Stimulated activated effector memory CD8-positive, alpha-beta T cell treated with anti-CD3 and anti-CD28 coated beads, Interleukin-12 subunit alpha, Interleukin-12 subunit beta, amount 100 ng/mL, for 72 hours (primary cell): ENCODE results near the gene DPCD.

ENCODE experiments used
- ATAC-seq: fragments of 150-1000 bp; cut with Tn5 transposase; 2 replicates; pipeline ENCODE4 v1.10.0; 2021
- DNase-seq, 2 donors: peaks; one replicate each; pipeline ENCODE4 v3.0.0; 2021 to 2022; ENCODE audit warnings: low spot score in 2 of 2
- H3K27ac Mint-ChIP-seq: one replicate; pipeline ENCODE4 v1.8.0; 2022; ENCODE audit warnings: mild to moderate bottlenecking, mixed read lengths
- H3K36me3 Mint-ChIP-seq: one replicate; pipeline ENCODE4 v1.8.0; 2022; ENCODE audit warnings: mild to moderate bottlenecking, mixed read lengths
- H3K4me1 Mint-ChIP-seq: one replicate; pipeline ENCODE4 v1.8.0; 2022; ENCODE audit warnings: mixed read lengths
- H3K4me3 Mint-ChIP-seq: one replicate; pipeline ENCODE4 v1.8.0; 2022; ENCODE audit warnings: mild to moderate bottlenecking, mixed read lengths
- H3K9me3 Mint-ChIP-seq: one replicate; pipeline ENCODE4 v1.8.0; 2022; ENCODE audit warnings: mixed read lengths

DPCD gene

GRCh38 chr10:101587725-101588653, at the start of gene DPCD, which contains the start of gene POLL:
Gene DPCD (plus strand): TSS chr10:101588321. CDS start chr10:101588337, 16 bp downstream.
Gene POLL (minus strand): TSS chr10:101588257. CDS start chr10:101587360, 897 bp downstream.
- ATAC-seq (peak; percentile 97), DNase-seq (peak; percentile 85 to 96)
- peak within 1 kb of the TSS; percentile 91 for H3K4me3 Mint-ChIP-seq
- no peaks in the 10 kb centered on the region for H3K9me3 Mint-ChIP-seq
- H3K27ac Mint-ChIP-seq, result peak within 1 kb of the TSS; percentile 90
- peaks cover 23% of the 10 kb centered on the region for H3K36me3 Mint-ChIP-seq
- H3K4me1 Mint-ChIP-seq, result peaks cover 27% of the 10 kb centered on the region

DNA sequence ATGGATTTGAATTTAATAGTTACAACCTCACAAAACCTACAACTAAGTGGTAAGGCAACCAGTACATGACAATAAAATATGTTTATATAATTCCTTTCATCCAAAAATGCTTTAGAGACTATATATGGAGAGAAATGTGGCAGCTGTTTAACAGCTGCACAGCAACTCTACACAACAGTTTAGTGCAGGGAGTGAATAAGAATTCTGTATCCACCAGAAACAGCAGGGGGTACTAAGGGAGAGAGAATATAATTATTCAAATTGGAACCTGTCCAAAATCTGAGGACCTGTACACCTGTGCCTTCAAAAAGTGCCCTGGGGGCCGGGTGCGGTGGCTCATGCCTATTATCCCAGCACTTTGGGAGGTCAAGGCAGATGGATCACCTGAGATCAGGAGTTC, 49.7 kb upstream of the DPCD start:
- Mint-ChIP-seq H3K9me3 (no peaks in the 10 kb centered on the region), H3K4me1 (no peaks in the 10 kb centered on the region), H3K27ac (no peak overlapping the region), H3K36me3 (peaks cover 17% of the 10 kb centered on the region), H3K4me3 (no peak overlapping the region)
- no peak for DNase-seq
- no peak for ATAC-seq

GRCh38 chr10:101545898-101546297, 42.2 kb upstream of the DPCD start:
- H3K4me1 Mint-ChIP-seq, result peaks cover 4% of the 10 kb centered on the region
- peaks cover 12% of the 10 kb centered on the region for H3K36me3 Mint-ChIP-seq
- H3K4me3 Mint-ChIP-seq, result no peak overlapping the region
- no peaks in the 10 kb centered on the region for H3K9me3 Mint-ChIP-seq
- no peak for DNase-seq
- no peak overlapping the region for H3K27ac Mint-ChIP-seq
- no peak for ATAC-seq

DNA sequence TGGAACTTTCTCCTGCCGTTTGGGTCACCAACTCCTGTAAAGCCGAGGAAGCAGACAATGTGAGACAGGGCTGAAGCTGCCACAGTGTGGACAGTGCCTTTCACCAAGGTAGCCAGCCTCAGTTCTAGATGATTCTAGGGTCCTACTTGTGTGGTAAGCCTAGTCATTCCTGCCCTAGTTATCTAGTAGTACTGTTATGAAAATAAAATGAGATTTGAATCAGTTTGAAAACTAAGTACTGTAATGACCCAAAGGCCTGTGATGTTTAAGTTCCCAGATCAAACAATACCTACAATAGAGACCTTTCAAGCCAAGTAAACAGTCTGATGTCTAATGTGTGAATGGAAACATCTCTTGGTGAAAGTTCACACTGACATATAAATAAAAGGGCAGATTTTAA, 37.2 kb upstream of the DPCD start:
- DNase-seq (no peak), ATAC-seq (peak; percentile 95)
- H3K36me3 Mint-ChIP-seq, result peaks cover 34% of the 10 kb centered on the region
- H3K4me1 Mint-ChIP-seq, result peaks cover 9% of the 10 kb centered on the region
- H3K27ac Mint-ChIP-seq, result peak overlapping the region; percentile 61
- H3K9me3 Mint-ChIP-seq, result no peaks in the 10 kb centered on the region
- no peak overlapping the region for H3K4me3 Mint-ChIP-seq

DNA sequence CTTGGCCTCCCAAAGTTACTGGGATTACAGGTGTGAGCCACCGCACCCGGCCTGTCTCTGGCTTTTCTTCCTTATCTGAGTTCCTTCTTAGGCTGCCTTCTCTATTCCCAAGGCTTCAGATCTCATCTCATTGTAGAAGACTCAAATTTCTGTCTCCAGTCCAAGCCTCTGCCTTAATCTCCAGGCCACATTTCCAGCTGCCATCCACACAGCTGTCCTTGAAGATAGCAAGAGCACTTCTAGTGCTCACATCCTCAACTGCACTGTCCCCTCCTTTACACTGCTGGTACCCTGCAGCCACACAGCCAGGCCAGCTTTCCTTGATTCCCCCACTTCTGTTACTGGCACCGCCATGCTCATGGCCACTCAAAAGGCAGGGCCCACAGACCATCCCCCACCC, 35.7 kb upstream of the DPCD start:
- H3K4me3 Mint-ChIP-seq, result no peak overlapping the region
- no peaks in the 10 kb centered on the region for H3K9me3 Mint-ChIP-seq

GRCh38 chr10:101557541-101557940, 30.6 kb upstream of the DPCD start:
- ATAC-seq (no peak), DNase-seq (no peak)
- Mint-ChIP-seq H3K4me3 (no peak overlapping the region), H3K27ac (peak overlapping the region; percentile 81), H3K36me3 (peaks cover 11% of the 10 kb centered on the region), H3K9me3 (no peaks in the 10 kb centered on the region), H3K4me1 (peaks cover 35% of the 10 kb centered on the region)

More for the DNA sequence above, 35.7 kb upstream of the DPCD start:
- DNase-seq (no peak), ATAC-seq (no peak)
- peak overlapping the region; percentile 21 for H3K27ac Mint-ChIP-seq
- peaks cover 34% of the 10 kb centered on the region for H3K36me3 Mint-ChIP-seq
- peaks cover 9% of the 10 kb centered on the region for H3K4me1 Mint-ChIP-seq

DNA sequence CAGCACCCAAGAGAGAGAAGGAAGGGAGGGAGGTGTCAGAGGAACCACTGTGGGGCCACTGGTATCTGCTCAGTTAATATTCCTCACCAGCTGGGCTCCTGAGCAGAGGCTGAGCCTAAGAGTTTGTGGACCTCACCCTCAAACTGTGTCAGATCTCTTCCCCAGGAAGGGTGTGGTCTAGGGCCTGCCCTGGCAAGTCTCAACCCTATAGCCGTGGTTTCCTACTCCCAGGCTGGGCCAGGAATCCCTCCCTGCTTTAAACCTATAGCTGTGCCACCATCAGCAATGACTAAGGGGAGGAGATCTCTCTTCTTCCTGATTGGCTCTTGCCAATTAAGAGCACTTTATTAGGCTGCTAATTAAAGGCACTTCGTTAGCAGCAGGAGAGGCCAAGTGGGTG, 29.9 kb upstream of the DPCD start:
- peaks cover 5% of the 10 kb centered on the region for H3K36me3 Mint-ChIP-seq
- peaks cover 35% of the 10 kb centered on the region for H3K4me1 Mint-ChIP-seq
- peak; percentile 31 for ATAC-seq
- DNase-seq, result no peak
- H3K27ac Mint-ChIP-seq, result peak overlapping the region; percentile 81
- H3K9me3 Mint-ChIP-seq, result no peaks in the 10 kb centered on the region
- H3K4me3 Mint-ChIP-seq, result no peak overlapping the region

- no peak for ATAC-seq
- Mint-ChIP-seq H3K9me3 (no peaks in the 10 kb centered on the region), H3K36me3 (no peaks in the 10 kb centered on the region), H3K27ac (peak overlapping the region; percentile 81), H3K4me1 (peaks cover 35% of the 10 kb centered on the region), H3K4me3 (no peak overlapping the region)
- DNase-seq, result peak in 1 of 2 donors; percentile 45
Measured at GRCh38 chr10:101558671-101559595, 29.2 kb upstream of the DPCD start.

DNA sequence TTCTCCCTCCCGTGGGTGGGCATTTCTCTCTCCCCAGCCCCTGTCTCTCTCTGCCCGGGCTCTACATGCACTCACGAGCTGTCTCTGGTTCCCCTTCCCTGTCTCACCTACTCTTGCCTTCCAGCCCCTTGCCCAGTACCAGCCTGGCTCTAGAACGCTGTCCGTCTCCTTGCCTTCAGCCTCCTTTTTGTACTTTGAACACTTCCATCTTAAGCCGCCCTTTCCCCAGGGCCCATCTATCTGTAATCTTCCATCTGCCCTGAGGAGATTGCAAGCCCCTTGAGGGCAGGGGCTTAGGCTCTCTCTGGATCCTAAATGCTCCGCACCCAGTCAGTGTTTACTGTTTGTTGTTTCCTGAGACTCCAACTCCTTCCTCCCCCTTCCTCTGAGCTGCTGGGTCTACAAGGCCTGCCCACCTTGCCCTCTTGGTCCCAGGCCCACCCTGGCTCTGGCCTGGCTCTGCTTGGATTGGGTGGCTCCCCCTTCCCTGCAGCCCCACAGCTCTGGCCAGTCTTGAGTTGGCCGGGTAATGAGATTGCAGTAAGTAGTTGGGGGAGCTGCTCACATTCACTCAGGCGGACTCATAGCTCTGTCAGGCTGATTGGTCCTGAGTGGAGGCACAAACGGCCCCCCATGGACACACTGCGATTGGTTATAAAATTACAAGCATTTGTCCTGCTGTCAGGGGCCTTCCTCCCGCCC, 28.4 kb upstream of the DPCD start:
- H3K4me1 Mint-ChIP-seq, result peaks cover 35% of the 10 kb centered on the region
- no peaks in the 10 kb centered on the region for H3K9me3 Mint-ChIP-seq
- DNase-seq (no peak), ATAC-seq (no peak)
- H3K36me3 Mint-ChIP-seq, result no peaks in the 10 kb centered on the region
- H3K27ac Mint-ChIP-seq, result peak overlapping the region; percentile 81
- no peak overlapping the region for H3K4me3 Mint-ChIP-seq

- peak overlapping the region; percentile 81 for H3K27ac Mint-ChIP-seq
Measured at GRCh38 chr10:101560298-101561067, 27.6 kb upstream of the DPCD start.

DNA sequence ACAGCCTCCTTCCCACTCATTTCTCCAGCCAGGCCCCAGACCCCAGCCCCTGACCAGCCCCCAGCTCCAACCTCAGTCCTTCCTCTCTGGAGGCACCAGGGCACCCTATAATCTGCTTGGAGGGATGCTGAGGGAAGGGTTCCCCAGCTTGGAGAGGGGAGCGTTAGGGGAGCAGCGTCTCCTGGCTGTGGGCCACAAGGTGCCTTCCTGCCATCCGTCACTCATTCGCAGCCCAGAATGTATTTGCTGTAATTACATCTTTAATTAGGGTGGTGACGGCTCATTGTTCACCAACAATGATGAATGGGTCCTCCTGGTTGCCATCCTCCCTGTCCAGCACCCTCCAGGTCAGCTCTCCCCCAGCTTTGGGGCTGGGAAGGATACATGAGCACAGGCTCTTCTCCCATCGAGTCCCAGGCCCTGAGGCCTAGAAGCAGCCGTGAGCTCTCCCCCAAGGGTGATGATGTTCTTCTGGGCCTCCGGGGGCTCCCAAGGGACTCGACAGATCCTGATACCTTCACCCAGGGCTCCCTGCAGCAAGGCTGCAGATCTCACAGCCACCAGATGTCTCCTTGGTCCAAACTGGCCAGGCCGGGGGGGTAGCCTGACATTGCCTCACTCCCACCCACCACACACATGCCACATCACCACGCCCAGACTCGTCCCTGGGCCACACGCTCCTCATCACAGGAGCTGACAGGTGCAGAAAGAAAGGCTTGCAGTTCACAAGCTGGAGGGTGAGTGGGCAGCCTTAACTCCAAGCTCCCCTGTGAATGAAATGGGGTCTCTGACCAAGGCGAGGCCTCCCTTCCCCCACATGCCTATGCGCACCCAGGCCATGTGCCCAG, 26.8 kb upstream of the DPCD start:
- Mint-ChIP-seq H3K36me3 (no peaks in the 10 kb centered on the region), H3K27ac (no peak overlapping the region), H3K9me3 (no peaks in the 10 kb centered on the region), H3K4me3 (no peak overlapping the region), H3K4me1 (peaks cover 35% of the 10 kb centered on the region)
- no peak for DNase-seq
- ATAC-seq, result no peak

More at GRCh38 chr10:101560298-101561067, 27.6 kb upstream of the DPCD start:
- Mint-ChIP-seq H3K9me3 (no peaks in the 10 kb centered on the region), H3K4me1 (peaks cover 35% of the 10 kb centered on the region), H3K36me3 (no peaks in the 10 kb centered on the region), H3K4me3 (no peak overlapping the region)
- no peak for DNase-seq
- ATAC-seq, result no peak

- ATAC-seq, result no peak
- H3K27ac Mint-ChIP-seq, result no peak overlapping the region
- H3K4me3 Mint-ChIP-seq, result no peak overlapping the region
- peaks cover 42% of the 10 kb centered on the region for H3K4me1 Mint-ChIP-seq
- no peaks in the 10 kb centered on the region for H3K9me3 Mint-ChIP-seq
- H3K36me3 Mint-ChIP-seq, result no peaks in the 10 kb centered on the region
- no peak for DNase-seq
Measured at GRCh38 chr10:101562231-101562630, 25.9 kb upstream of the DPCD start.

DNA sequence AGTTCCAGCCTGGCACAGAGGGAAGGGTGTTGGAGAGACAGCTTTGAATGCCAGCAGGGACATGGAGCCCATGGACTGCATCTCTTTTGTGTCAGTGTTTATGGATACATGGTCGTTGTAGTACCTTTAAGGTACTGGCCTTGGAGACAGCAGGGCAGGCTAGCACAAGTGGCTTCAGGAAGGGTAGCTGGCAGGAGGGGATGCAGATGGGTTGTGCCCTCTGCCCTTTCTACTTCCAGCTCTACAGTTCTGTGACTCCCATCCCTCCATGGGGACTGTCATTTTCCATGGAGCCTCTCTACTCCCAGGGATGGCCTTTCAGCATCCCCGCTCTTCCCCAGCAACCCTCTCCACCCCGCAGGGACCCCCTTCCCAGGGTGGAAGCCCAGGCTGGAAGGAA, 25.1 kb upstream of the DPCD start:
- no peak for ATAC-seq
- Mint-ChIP-seq H3K4me1 (peaks cover 41% of the 10 kb centered on the region), H3K27ac (no peak overlapping the region), H3K4me3 (no peak overlapping the region), H3K9me3 (no peaks in the 10 kb centered on the region), H3K36me3 (no peaks in the 10 kb centered on the region)
- DNase-seq, result no peak
